Parathyroid adenoma (tissue), 2 donors: ENCODE results near the gene PKHD1.

Experiments used
- H2AFZ ChIP-seq: fragments of 300-600 bp; sonication (generic); one replicate; pipeline ENCODE4 v1.7.0; 2017; ENCODE audit warnings: antibody characterized with exemption, mild to moderate bottlenecking
- H3K27ac ChIP-seq: fragments of 300-600 bp; sonication (generic); one replicate; pipeline ENCODE4 v1.7.0; 2017
- H3K27me3 ChIP-seq: fragments of 300-600 bp; sonication (generic); one replicate; pipeline ENCODE4 v1.7.0; 2017; ENCODE audit warnings: low read length; ENCODE audit not compliant: control insufficient read depth, insufficient read depth
- H3K36me3 ChIP-seq: fragments of 300-600 bp; sonication (generic); one replicate; pipeline ENCODE4 v1.7.0; 2017; ENCODE audit warnings: low read length; ENCODE audit not compliant: control insufficient read depth, insufficient read depth
- H3K4me1 ChIP-seq: fragments of 300-600 bp; sonication (generic); one replicate; pipeline ENCODE4 v1.7.0; 2017; ENCODE audit warnings: control low read depth
- H3K4me2 ChIP-seq: fragments of 300-600 bp; sonication (generic); one replicate; pipeline ENCODE4 v1.7.0; 2017; ENCODE audit warnings: low read length
- H3K4me3 ChIP-seq: fragments of 300-600 bp; sonication (generic); one replicate; pipeline ENCODE4 v1.7.0; 2017; ENCODE audit warnings: low read depth, low read length
- H3K79me2 ChIP-seq: fragments of 300-600 bp; sonication (generic); one replicate; pipeline ENCODE4 v1.7.0; 2017; ENCODE audit warnings: control low read depth
- H3K9ac ChIP-seq: fragments of 300-600 bp; sonication (generic); one replicate; pipeline ENCODE4 v1.7.0; 2017; ENCODE audit warnings: mild to moderate bottlenecking
- H3K9me3 ChIP-seq: fragments of 300-600 bp; sonication (generic); one replicate; pipeline ENCODE4 v1.7.0; 2017; ENCODE audit warnings: low read length; ENCODE audit not compliant: control insufficient read depth
- CTCF ChIP-seq: fragments of 300-600 bp; sonication (generic); IDR thresholded peaks from one replicate; pipeline ENCODE4 v1.7.0; 2017; ENCODE audit warnings: antibody characterized with exemption, mild to moderate bottlenecking
- donor health status: primary hyperparathyroidism.

The PKHD1 gene

GRCh38 chr6:51932956-51933355 is 154.5 kb downstream of the PKHD1 start:
- no peak overlapping the region for H3K27ac ChIP-seq
- H3K27me3 ChIP-seq = no peaks in the 10 kb centered on the region
- no peaks in the 10 kb centered on the region for H3K9me3 ChIP-seq
- H3K4me3 ChIP-seq = no peak overlapping the region
- no peak for TF ChIP-seq CTCF
- H2AFZ ChIP-seq = no peak overlapping the region
- H3K36me3 ChIP-seq = no peaks in the 10 kb centered on the region
- H3K79me2 ChIP-seq = no peaks in the 10 kb centered on the region
- no peak overlapping the region for H3K4me2 ChIP-seq
- H3K4me1 ChIP-seq = no peaks in the 10 kb centered on the region
- no peak overlapping the region for H3K9ac ChIP-seq

GRCh38 chr6:51930602-51931001 is 156.8 kb downstream of the PKHD1 start:
- Histone ChIP-seq H3K4me3 (no peak overlapping the region), H3K9ac (no peak overlapping the region), H3K27me3 (no peaks in the 10 kb centered on the region), H3K36me3 (no peaks in the 10 kb centered on the region), H3K9me3 (no peaks in the 10 kb centered on the region), H3K79me2 (no peaks in the 10 kb centered on the region), H3K4me1 (no peaks in the 10 kb centered on the region), H2AFZ (no peak overlapping the region), H3K27ac (no peak overlapping the region), H3K4me2 (no peak overlapping the region)
- TF ChIP-seq CTCF = no peak

- Histone ChIP-seq H3K9me3 (no peaks in the 10 kb centered on the region), H3K4me1 (no peaks in the 10 kb centered on the region), H3K4me3 (no peak overlapping the region), H3K79me2 (no peaks in the 10 kb centered on the region), H2AFZ (no peak overlapping the region), H3K27me3 (no peaks in the 10 kb centered on the region), H3K27ac (no peak overlapping the region), H3K36me3 (no peaks in the 10 kb centered on the region), H3K9ac (no peak overlapping the region), H3K4me2 (no peak overlapping the region)
- no peak for TF ChIP-seq CTCF
These were observed 157.4 kb downstream of the PKHD1 start for GRCh38 chr6:51929934-51930574.

GRCh38 chr6:51928320-51928719 is 159.1 kb downstream of the PKHD1 start:
- Histone ChIP-seq H3K4me2 (no peak overlapping the region), H3K27me3 (no peaks in the 10 kb centered on the region), H3K4me3 (no peak overlapping the region), H3K79me2 (no peaks in the 10 kb centered on the region), H2AFZ (no peak overlapping the region), H3K9ac (no peak overlapping the region), H3K9me3 (no peaks in the 10 kb centered on the region), H3K27ac (no peak overlapping the region), H3K36me3 (no peaks in the 10 kb centered on the region), H3K4me1 (no peaks in the 10 kb centered on the region)
- no peak for TF ChIP-seq CTCF

GRCh38 chr6:51927450-51927849 is 160.0 kb downstream of the PKHD1 start:
- Histone ChIP-seq H3K4me1 (no peaks in the 10 kb centered on the region), H3K4me3 (no peak overlapping the region), H3K27ac (no peak overlapping the region), H3K9ac (no peak overlapping the region), H3K79me2 (no peaks in the 10 kb centered on the region), H3K9me3 (no peaks in the 10 kb centered on the region), H3K36me3 (no peaks in the 10 kb centered on the region), H3K4me2 (no peak overlapping the region), H2AFZ (no peak overlapping the region), H3K27me3 (no peaks in the 10 kb centered on the region)
- no peak for TF ChIP-seq CTCF
